HG02938 (cell line): ENCODE measurements around the gene WNT8B.

Source experiments
- ATAC-seq: cut with Tn5 transposase; IDR thresholded peaks from one replicate; pipeline ENCODE4 v1.9.1; 2021; ENCODE audit warnings: mild to moderate bottlenecking, moderate library complexity; ENCODE audit not compliant: unreplicated experiment

The WNT8B gene

DNA sequence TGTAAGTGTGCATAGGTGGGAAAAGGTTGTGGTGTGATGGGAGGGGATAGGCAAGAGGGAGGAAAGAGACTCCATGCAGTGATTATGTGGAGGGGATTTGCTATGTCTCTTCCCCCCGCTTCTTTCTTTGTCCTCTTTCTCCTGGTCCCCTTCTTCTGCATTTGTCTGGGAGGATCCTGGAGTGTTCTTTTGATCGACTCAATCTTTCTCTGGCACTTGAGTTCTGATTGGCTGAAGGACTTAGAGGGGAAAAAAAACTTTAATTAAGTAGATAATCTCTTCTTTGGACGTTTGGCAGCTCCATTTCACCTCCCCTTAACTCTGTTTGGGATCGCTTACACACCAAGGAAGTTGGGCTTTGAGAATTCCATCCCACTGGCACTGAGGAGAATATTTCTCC lies at the start of gene WNT8B:
WNT8B (plus strand) TSS at position 301 of the 400 bp plus-strand sequence. CDS start 160 bp downstream, outside the sequence.
- no peak for ATAC-seq

DNA sequence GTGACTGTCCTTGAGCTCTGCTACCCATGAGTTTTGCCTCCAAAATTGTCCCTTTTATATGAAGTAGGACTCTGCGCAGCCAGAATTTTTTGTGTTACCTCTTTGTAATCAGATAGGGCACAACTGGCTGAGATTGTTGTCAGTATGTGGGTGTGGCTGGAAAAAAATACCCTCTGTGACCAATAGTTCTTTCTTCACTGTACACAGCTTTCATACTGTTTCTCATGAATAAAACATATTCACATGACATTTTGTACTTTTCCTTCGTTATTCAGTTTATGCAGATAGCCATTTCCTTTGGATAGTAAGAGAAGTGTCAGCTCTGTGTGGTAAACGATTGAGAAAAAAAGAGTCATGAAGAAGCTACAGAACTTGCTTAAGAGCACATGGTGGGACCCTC lies 49.6 kb upstream of the WNT8B start:
- ATAC-seq: no peak

DNA sequence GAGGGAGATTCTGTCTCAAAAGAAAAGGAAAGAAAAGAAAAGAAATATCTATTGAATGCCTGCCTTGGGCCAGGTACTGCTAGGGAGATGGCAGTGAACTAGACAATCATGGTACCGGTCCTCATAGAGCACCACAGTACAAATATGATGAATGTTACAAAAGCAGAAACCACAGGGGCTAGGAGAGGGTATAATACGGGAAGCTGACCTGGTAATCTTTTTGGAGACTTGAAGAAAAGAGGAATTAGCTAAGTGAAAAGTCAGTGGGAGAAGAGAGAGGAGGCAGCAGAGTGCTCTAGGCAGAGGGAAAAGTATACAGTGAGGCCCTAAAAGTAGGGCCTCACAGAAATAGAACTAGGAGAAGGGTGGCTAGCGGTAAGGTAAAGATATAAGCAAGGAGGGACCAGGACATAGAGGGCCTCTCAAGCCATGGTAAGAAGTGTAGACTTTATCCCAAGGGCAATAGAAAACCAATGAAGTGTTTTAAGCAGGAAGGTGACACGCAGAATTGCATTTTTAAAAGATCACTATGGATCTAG lies 42.8 kb upstream of the WNT8B start:
- no peak for ATAC-seq

DNA sequence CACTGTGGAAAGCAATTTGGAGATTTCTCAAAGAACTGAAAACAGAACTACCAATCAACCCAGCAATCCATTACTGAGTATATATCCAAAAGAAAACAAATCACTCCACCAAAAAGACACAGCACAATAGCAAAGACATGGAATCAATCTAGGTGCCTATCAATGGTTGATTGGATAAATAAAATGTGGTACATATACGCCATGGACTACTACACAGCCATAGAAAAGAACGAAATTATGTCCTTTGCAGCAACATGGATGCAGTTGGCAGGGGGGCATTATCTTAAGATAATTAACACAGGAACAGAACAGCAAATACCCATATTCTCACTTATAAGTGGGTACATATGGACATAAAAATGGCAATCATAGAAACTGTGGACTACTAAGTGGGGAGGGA lies 35.4 kb upstream of the WNT8B start:
- no peak for ATAC-seq

- peak; percentile 83 for ATAC-seq
Measured at GRCh38 chr10:100433253-100434240, 29.3 kb upstream of the WNT8B start.

- ATAC-seq: no peak
Measured at GRCh38 chr10:100436255-100436654, 26.6 kb upstream of the WNT8B start.

GRCh38 chr10:100438674-100439315 lies 24.0 kb upstream of the WNT8B start:
- ATAC-seq: no peak

DNA sequence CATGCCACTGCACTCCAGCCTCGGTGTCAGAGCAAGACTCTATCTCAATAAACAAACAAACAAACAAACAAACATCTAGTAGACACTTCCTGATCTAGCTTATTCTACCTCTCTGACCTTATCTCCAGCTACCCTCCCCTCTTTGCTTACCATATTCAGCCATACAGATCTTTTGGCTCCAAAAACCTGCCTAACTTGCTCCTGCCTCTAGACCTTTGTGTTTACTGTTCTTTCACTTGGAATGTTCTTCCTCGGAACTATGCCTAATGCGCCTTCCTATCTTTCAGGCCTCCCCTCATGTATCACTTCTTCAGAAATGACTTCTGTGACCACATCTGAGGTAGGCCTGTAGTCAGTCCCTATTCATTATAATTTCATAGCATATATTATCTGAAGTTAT lies 20.3 kb upstream of the WNT8B start:
- no peak for ATAC-seq

- ATAC-seq: no peak
Measured at GRCh38 chr10:100446130-100446761, 16.6 kb upstream of the WNT8B start.

DNA sequence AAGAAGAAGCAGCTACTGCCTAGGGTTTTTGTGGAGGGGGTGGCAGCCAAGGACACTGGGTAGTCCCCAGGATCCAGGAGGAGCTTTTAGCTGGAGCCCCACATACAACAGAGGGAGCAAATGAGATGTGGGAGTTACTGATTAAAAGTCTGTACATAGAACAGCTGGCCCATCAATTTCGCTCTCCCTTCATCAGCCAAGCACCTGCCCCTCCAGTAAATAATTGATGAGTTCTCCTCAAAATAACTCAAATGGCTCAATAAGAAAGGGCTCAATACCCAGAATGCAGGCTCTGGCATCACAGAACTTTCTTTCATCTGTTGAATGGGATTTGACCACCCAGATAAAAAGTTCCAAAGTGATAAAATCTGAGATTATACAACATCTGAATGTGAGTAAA lies 15.1 kb upstream of the WNT8B start:
- no peak for ATAC-seq

GRCh38 chr10:100448951-100449350 lies 13.9 kb upstream of the WNT8B start:
- ATAC-seq: no peak

DNA sequence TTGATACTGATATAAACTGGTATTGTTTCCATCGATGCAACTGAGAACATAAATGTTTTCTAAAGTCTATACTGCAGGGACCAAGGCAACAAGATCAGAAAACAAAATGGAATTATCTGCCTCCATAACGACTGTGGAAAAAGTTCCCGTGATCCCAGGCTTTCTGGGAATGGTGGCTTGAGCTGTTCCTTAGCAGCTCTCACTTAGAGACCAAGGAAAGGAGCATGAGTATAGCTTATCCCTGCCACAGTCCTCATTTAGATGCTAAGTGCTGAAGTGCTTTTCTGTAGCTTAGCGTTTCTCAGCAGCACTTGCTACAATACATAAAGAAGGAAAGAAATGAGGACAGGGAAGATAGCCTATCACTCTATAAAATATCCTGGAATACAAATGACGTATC lies 5.5 kb downstream of the WNT8B start:
- ATAC-seq: no peak

- ATAC-seq: no peak
Measured at GRCh38 chr10:100468978-100469377, 6.2 kb downstream of the WNT8B start.

GRCh38 chr10:100469756-100470155 lies 6.9 kb downstream of the WNT8B start:
- ATAC-seq: no peak

DNA sequence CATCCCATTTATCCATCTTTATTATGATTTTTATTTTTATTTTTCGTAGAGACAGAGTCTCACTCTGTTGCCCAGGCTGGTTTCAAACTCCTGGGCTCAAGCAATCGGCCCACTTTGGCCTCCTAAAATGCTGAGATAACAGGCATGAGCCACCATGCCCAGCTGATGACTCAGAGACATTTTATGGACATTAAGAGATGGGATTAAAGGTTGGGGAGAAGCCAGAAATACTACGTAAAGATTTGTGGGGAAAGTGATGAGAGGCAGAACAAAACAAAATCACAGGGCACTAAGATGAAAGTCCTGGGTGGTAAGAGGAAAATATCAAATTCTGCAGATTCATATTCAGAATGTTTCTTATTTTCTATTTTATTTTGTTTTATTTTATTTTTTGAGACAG lies 7.6 kb downstream of the WNT8B start:
- ATAC-seq: no peak

GRCh38 chr10:100477970-100478369 lies 15.2 kb downstream of the WNT8B start:
- no peak for ATAC-seq

DNA sequence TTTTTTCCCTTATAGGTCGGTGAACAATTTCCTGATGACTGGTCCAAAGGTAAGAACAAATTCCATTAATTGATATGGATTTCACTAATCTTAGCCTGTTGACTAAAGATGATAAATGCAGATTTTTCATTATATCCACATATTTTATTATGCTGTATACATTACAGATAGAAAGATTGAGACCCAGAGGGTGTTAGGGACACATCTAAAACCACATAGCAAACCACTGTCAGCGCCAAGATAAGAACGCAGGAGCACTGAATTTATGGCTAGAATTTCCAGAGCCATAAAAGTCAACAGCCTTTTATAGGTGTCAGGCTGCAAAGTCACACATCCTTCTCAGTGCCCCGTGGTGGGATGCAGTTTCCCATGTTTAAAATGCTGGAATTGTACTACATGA lies 16.2 kb downstream of the WNT8B start:
- no peak for ATAC-seq

GRCh38 chr10:100480002-100480401 lies 17.2 kb downstream of the WNT8B start:
- ATAC-seq: no peak

DNA sequence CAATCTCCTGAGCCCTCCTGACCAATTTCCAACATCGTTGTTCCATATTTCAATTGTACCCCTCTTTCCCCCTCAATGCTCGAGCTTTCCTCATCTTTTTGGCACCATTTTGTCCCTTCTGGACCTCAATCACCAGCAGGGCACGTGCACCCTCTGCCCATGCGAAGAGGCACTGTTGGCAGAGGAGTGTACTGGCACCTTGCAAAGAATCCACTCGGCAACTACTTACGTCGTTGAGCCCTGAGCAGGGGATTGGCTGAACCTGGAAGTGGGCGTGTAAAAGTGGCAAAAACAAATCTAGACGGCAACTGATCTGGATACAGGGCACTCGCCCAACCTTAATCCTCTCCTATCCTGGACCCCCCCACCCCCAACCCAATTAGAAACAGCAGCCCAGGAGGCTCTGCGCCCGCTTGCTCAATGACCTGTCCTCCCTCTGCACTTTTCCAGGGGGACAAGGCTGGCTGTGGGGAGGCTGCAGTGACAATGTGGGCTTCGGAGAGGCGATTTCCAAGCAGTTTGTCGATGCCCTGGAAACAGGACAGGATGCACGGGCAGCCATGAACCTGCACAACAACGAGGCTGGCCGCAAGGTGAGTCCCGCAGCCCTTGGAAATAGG lies 18.8 kb downstream of the WNT8B start:
- ATAC-seq: peak; percentile 96

- no peak for ATAC-seq
Measured at GRCh38 chr10:100482181-100482833, 19.5 kb downstream of the WNT8B start.

DNA sequence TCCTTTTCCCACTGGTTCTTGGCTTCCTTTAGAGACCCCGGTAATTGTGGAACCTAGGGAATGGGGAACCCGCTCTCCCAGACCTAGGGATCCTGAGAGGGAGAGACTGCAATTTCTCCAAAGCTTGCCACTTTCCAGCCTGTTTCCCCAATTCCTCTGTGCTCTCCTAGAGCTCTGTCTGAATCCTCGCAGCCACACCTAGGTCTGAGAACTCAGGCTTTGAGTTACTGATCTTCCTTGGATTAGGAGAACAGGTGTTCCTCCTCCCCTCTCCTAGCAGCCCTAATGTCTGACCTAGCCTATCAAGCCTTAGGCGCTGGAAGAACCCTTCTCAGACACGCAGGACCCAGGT lies 20.0 kb downstream of the WNT8B start:
- no peak for ATAC-seq
